Measurements from ENCODE around the gene UTY.

- TF ChIP-seq, protein P1, sequence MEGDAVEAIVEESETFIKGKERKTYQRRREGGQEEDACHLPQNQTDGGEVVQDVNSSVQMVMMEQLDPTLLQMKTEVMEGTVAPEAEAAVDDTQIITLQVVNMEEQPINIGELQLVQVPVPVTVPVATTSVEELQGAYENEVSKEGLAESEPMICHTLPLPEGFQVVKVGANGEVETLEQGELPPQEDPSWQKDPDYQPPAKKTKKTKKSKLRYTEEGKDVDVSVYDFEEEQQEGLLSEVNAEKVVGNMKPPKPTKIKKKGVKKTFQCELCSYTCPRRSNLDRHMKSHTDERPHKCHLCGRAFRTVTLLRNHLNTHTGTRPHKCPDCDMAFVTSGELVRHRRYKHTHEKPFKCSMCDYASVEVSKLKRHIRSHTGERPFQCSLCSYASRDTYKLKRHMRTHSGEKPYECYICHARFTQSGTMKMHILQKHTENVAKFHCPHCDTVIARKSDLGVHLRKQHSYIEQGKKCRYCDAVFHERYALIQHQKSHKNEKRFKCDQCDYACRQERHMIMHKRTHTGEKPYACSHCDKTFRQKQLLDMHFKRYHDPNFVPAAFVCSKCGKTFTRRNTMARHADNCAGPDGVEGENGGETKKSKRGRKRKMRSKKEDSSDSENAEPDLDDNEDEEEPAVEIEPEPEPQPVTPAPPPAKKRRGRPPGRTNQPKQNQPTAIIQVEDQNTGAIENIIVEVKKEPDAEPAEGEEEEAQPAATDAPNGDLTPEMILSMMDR (IDR thresholded peaks at IDR 0.05), result no peak
- TF ChIP-seq POLR2A (IDR thresholded peaks at IDR 0.05), result no peak
Observed at GRCh38 chrY:13435968-13436937, 43.6 kb downstream of the UTY start.
